Kidney capillary endothelial cell (primary cell): ENCODE data around the gene RNF166.

Experiments
- DNase-seq: peaks from one replicate; pipeline ENCODE4 v3.0.0-alpha.2; 2018; ENCODE audit warnings: low spot score

Gene RNF166

GRCh38 chr16:88723911-88724310, 17.7 kb upstream of the RNF166 start:
- DNase-seq = no peak

- DNase-seq = no peak
Measured at GRCh38 chr16:88723507-88723887, 17.3 kb upstream of the RNF166 start.

- no peak for DNase-seq
Measured at GRCh38 chr16:88722784-88723506, 16.7 kb upstream of the RNF166 start.

GRCh38 chr16:88721815-88722755, 15.9 kb upstream of the RNF166 start:
- DNase-seq = no peak

- DNase-seq = no peak
Measured at GRCh38 chr16:88721236-88721635, 15.0 kb upstream of the RNF166 start.

- no peak for DNase-seq
Measured at GRCh38 chr16:88720396-88720970, 14.3 kb upstream of the RNF166 start.

- no peak for DNase-seq
Measured at GRCh38 chr16:88719933-88720296, 13.7 kb upstream of the RNF166 start.

- DNase-seq = no peak
Measured at GRCh38 chr16:88719267-88719932, 13.2 kb upstream of the RNF166 start.

GRCh38 chr16:88718178-88718577, 12.0 kb upstream of the RNF166 start:
- no peak for DNase-seq

- DNase-seq = no peak
Measured at GRCh38 chr16:88716601-88717001, 10.4 kb upstream of the RNF166 start.

- no peak for DNase-seq
Measured at GRCh38 chr16:88716201-88716600, 10.0 kb upstream of the RNF166 start.

GRCh38 chr16:88715312-88716190, 9.3 kb upstream of the RNF166 start:
- DNase-seq = no peak

GRCh38 chr16:88714420-88715302, 8.5 kb upstream of the RNF166 start:
- no peak for DNase-seq

GRCh38 chr16:88713568-88714419, 7.6 kb upstream of the RNF166 start:
- no peak for DNase-seq

- DNase-seq = no peak
Measured at GRCh38 chr16:88713054-88713453, 6.8 kb upstream of the RNF166 start.

- no peak for DNase-seq
Measured at GRCh38 chr16:88712362-88712979, 6.3 kb upstream of the RNF166 start.

GRCh38 chr16:88711750-88712340, 5.6 kb upstream of the RNF166 start:
- DNase-seq = no peak

- no peak for DNase-seq
Measured at GRCh38 chr16:88710556-88710955, 4.3 kb upstream of the RNF166 start.
